GM23248 (cell line): ENCODE data around the gene SARDH.

Experiments used
- EZH2 ChIP-seq: fragments of 200-600 bp; sonication (generic); IDR thresholded peaks from 2 replicates; pipeline ENCODE4 v1.6.1; 2018; ENCODE audit warnings: antibody characterized with exemption, mild to moderate bottlenecking; ENCODE audit not compliant: insufficient read depth, poor library complexity, severe bottlenecking
- EZH2phosphoT487 ChIP-seq: fragments of 200-600 bp; sonication (generic); IDR thresholded peaks from 2 replicates; pipeline ENCODE4 v1.6.1; 2018; ENCODE audit warnings: antibody characterized with exemption, moderate library complexity, mild to moderate bottlenecking, low read depth; ENCODE audit not compliant: insufficient read depth

DNA sequence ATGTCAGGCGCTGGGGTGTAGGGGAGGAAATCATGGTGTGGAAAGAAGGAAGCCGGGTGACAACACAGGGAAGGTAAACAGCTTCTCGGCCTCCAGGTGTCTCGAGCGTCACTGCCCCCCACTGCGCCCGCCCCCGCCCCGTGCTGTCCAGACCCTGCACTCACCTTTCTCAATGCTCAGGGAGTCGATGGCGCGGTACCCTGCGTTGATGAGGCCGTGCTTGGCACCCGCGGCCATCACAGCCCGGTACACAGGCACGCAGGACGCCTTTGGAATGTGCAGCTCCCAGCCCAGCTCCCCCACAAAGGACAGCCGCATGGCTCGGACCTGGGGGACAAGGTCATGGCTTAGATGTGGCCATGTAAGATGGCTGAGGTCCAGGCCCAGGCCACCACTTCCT, 66.8 kb downstream of the SARDH start:
- TF ChIP-seq EZH2 (no peak), EZH2phosphoT487 (no peak)
